HG03460 (cell line): ENCODE measurements around the gene ORC3.
"Not testable (repeated sequence)": the region's sequence is repeated elsewhere in the genome, so short reads cannot be mapped to it uniquely, and the experiment has no call there.

Experiments
- ATAC-seq: cut with Tn5 transposase; IDR thresholded peaks from one replicate; pipeline ENCODE4 v1.9.1; 2021; ENCODE audit not compliant: unreplicated experiment

Gene ORC3

DNA sequence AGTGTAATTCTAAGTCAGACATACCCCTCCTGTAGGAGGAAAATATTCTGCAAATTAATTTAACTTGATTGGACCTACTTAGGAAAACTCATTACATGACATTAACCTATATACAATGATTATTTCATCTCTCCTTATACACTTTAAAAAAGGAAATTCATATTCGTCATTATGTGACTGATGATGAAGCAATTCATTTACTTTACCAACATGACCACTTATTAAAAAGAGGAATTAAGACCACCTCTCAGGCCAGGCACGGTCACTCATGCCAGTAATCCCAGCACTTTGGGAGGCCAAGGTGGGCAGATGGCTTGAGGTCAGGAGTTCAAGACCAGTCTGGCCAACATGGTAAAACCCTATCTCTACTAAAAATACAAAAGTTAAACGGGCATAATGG, 100.5 kb downstream of the ORC3 start:
- ATAC-seq, result no peak

GRCh38 chr6:87692086-87692485, 102.2 kb downstream of the ORC3 start:
- ATAC-seq, result no peak

- ATAC-seq, result not testable (repeated sequence)
These were observed 106.9 kb downstream of the ORC3 start for GRCh38 chr6:87696817-87697216.

DNA sequence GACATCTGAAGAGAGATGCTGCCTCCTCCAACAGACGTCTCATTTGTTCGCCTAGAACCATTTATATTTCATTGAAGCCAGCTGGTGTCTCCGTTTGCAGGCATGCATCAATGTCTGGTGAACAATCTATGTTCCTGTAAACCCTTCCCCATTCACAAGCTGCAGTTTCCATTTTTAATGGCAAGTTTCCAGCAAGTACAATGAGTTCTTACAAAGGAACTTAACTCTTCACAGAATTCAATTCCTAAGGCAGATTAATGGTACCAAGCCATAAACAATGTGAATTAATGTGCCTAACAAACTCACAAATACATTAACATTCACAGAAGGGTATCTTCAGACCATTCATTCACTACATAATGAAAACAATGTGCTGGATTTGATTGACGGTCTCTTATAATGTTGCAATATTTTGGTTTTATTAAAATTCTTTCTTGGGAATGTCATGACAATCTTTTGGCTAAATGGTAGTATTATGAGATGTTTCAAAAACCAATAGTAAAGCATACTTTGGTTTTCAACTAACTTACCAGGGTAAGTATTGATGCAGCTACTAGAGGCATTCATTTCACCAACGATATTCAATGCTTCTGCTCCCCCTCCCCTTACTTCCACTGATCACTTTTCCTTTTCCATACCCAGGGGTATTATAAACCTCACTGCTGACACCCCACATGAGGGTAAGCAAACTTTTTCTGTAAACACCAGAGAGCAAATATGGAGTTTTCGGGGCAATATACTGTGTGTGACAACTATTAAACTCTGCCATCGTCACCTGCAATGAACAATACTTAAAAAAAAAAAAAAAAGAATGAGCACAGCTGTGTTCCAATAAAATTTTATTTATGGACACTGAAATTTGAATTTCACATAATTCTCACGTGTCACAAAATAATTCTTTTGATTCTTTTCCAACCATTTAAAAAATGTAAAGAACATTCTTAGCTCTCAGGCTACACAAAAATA, 107.9 kb downstream of the ORC3 start:
- ATAC-seq, result no peak

GRCh38 chr6:87698547-87699006, 108.6 kb downstream of the ORC3 start:
- ATAC-seq, result no peak

- no peak for ATAC-seq
These were observed 109.6 kb downstream of the ORC3 start for GRCh38 chr6:87699576-87699975.

DNA sequence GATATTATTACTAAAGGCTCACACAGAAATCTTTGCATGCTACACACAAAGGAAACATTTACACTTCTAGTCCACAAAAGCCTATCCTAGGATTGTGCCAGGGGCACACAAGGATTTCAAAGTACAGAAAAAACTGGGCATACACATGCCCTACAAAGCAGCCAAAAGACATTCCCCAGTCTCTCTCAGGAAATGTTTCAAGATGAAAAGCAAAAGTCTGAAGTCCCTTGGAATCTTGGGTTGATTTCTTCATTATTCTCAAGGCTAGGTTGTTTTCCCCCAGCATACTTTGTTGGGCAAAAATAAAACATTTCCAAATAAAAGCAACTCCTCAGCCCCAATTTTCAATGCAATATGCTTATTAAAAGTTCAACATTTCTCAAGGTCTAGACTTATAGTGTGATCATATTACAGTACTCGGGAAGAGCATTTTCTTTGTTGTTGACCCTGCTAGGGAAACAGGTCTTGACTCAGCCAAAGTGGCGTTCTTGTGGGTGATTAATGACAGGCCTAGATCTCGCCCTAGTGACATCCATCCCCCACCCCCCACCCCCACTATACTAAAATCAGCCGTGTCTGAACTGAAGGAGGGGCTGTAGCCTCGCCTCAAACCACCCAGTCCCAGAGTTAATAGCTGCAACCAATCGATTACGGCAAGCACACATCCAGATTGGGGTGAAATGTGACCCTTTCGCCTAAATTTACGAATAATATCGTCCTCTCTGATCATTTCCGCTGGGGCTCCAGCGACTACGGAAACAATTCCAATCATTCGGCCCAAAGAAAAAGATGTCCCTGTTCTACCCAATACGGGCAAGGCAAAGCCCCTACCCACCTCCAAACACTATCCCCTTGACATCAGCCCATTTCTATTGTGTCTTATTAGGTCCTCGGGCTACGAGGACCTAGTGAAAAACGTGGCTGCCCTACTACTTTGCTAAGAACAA, 110.7 kb downstream of the ORC3 start:
- ATAC-seq, result peak; percentile 11

DNA sequence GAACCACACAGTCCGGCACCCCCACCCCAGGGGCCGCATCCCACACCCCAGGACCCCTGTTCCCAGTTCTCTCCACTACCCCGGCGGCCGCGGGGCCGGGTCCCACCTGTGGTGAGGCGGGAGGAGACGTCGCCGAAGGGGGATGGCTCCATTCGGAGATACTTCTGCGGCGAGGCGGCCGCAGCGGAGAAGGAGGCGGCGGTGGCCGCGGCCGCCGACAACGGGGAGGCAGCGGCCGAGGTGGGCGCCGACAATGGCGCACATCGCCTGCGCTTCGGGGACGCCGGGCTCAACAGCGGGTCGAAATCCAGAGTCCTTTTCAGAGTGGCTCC, 111.4 kb downstream of the ORC3 start:
- ATAC-seq, result no peak

- peak; percentile 68 for ATAC-seq
These were observed 112.0 kb downstream of the ORC3 start, which contains the start of gene AKIRIN2 for GRCh38 chr6:87701676-87702588. Gene AKIRIN2 (minus strand): TSS chr6:87702233. CDS start chr6:87701684, 549 bp downstream.

- peak; percentile 6 for ATAC-seq
These were observed 112.6 kb downstream of the ORC3 start for GRCh38 chr6:87702589-87702945.

- not testable (repeated sequence) for ATAC-seq
These were observed 113.1 kb downstream of the ORC3 start for GRCh38 chr6:87703039-87703438.

GRCh38 chr6:87705070-87705691, 115.2 kb downstream of the ORC3 start:
- ATAC-seq, result peak; percentile 53

DNA sequence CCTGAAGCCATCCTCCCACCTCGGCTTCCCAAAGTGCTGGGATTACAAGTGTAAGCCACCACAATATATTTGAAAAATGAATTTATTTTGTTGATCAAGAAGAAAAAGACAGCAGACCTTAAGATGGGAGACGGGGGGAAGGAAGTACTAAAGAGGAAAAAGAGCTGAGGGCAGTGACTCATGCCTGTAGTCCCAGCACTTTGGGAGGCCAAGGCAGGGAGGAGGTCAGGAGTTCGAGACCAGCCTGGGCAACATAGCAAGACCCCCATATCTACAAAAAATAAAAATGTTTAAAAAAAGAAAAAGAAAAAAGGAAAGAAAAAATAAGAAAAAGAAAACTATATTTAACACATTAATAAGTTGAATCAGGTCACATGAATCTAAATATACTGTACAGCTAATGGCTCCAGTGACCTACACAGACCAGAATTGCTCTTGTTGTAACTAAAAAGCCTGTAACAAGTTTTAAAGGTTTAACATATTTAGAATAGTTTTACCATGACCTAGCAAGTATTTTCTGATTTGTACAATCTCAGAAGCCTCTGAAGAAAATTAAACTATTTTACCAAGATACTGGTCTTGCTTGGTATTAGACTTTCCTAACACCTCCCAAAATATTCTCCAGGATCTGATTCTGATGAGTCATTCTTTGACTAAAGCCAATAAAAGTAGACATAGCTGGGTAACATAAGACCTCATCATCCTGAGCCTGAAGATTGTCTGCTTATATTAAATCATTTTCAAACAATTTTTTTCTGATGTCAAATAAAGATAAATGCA, 116.4 kb downstream of the ORC3 start:
- no peak for ATAC-seq

GRCh38 chr6:87708581-87709427, 118.9 kb downstream of the ORC3 start:
- not testable (repeated sequence) for ATAC-seq

GRCh38 chr6:87710090-87710489, 120.2 kb downstream of the ORC3 start:
- no peak for ATAC-seq

DNA sequence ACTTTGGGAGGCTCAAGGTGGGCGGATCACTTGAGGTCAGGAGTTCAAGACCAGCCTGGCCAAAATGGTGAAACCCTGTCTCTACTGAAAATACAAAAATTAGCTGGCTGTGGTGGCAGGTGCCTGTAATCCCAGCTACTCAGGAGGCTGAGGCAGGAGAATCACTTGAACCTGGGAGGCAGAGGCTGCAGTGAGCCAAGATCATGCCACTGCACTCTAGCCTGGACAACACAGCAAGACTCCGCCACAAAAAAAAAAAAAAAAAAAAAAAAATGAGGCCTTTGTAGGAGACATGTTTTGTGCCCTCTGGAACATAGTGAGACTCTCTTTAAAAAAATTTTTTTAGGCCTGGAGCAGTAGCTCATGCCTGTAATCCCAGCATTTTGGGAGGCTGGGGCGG, 122.8 kb downstream of the ORC3 start:
- not testable (repeated sequence) for ATAC-seq

- ATAC-seq, result peak; percentile 55
These were observed 124.3 kb downstream of the ORC3 start for GRCh38 chr6:87714093-87714842.
